ENCODE measurements around the gene DBN1. TPM values are rescaled to one million over a fixed set of nuclear protein-coding genes. Genes with fewer than 3 reads are reported as not detected.

The DBN1 gene
- total and polyA plus RNA-seq, 9 of the 15 experiments (the other 6 are each of a cell fraction or from before 2014, with no cell fraction given), result 0.25 to 87.2 (median 27.9) TPM

DNA sequence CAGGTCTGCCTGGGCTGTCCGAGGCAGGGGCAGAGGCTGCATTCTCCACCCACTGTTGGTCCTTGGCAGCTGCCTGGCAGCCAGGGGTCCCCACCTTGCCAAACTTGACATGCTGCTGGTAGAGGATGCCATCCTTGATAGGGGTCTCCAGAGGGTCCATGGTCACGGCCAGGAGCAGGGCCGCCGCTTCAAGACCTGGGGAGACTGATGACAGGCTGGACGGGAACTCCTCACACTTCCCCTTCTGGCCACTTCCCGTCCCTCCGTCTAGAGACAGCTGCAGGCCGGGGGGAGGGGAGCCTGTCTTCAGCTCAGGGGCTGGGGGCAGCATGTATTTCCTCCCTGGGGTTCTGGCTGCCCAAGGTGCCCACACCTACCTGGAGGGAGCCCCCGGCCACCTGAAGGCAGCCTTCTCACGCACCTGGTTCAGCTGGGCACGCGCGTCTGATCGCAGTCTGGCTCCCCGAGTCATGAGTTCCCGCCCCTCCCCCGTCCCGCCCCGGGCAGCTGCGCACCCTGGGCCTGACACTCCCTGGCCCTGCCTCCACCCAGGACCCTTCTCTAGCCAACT, 36.0 kb upstream of the DBN1 start, which contains the start of gene DOK3 (continued):
- TF ChIP-seq, protein P1, sequence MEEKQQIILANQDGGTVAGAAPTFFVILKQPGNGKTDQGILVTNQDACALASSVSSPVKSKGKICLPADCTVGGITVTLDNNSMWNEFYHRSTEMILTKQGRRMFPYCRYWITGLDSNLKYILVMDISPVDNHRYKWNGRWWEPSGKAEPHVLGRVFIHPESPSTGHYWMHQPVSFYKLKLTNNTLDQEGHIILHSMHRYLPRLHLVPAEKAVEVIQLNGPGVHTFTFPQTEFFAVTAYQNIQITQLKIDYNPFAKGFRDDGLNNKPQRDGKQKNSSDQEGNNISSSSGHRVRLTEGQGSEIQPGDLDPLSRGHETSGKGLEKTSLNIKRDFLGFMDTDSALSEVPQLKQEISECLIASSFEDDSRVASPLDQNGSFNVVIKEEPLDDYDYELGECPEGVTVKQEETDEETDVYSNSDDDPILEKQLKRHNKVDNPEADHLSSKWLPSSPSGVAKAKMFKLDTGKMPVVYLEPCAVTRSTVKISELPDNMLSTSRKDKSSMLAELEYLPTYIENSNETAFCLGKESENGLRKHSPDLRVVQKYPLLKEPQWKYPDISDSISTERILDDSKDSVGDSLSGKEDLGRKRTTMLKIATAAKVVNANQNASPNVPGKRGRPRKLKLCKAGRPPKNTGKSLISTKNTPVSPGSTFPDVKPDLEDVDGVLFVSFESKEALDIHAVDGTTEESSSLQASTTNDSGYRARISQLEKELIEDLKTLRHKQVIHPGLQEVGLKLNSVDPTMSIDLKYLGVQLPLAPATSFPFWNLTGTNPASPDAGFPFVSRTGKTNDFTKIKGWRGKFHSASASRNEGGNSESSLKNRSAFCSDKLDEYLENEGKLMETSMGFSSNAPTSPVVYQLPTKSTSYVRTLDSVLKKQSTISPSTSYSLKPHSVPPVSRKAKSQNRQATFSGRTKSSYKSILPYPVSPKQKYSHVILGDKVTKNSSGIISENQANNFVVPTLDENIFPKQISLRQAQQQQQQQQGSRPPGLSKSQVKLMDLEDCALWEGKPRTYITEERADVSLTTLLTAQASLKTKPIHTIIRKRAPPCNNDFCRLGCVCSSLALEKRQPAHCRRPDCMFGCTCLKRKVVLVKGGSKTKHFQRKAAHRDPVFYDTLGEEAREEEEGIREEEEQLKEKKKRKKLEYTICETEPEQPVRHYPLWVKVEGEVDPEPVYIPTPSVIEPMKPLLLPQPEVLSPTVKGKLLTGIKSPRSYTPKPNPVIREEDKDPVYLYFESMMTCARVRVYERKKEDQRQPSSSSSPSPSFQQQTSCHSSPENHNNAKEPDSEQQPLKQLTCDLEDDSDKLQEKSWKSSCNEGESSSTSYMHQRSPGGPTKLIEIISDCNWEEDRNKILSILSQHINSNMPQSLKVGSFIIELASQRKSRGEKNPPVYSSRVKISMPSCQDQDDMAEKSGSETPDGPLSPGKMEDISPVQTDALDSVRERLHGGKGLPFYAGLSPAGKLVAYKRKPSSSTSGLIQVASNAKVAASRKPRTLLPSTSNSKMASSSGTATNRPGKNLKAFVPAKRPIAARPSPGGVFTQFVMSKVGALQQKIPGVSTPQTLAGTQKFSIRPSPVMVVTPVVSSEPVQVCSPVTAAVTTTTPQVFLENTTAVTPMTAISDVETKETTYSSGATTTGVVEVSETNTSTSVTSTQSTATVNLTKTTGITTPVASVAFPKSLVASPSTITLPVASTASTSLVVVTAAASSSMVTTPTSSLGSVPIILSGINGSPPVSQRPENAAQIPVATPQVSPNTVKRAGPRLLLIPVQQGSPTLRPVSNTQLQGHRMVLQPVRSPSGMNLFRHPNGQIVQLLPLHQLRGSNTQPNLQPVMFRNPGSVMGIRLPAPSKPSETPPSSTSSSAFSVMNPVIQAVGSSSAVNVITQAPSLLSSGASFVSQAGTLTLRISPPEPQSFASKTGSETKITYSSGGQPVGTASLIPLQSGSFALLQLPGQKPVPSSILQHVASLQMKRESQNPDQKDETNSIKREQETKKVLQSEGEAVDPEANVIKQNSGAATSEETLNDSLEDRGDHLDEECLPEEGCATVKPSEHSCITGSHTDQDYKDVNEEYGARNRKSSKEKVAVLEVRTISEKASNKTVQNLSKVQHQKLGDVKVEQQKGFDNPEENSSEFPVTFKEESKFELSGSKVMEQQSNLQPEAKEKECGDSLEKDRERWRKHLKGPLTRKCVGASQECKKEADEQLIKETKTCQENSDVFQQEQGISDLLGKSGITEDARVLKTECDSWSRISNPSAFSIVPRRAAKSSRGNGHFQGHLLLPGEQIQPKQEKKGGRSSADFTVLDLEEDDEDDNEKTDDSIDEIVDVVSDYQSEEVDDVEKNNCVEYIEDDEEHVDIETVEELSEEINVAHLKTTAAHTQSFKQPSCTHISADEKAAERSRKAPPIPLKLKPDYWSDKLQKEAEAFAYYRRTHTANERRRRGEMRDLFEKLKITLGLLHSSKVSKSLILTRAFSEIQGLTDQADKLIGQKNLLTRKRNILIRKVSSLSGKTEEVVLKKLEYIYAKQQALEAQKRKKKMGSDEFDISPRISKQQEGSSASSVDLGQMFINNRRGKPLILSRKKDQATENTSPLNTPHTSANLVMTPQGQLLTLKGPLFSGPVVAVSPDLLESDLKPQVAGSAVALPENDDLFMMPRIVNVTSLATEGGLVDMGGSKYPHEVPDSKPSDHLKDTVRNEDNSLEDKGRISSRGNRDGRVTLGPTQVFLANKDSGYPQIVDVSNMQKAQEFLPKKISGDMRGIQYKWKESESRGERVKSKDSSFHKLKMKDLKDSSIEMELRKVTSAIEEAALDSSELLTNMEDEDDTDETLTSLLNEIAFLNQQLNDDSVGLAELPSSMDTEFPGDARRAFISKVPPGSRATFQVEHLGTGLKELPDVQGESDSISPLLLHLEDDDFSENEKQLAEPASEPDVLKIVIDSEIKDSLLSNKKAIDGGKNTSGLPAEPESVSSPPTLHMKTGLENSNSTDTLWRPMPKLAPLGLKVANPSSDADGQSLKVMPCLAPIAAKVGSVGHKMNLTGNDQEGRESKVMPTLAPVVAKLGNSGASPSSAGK (IDR thresholded peaks at IDR 0.05), result peak; percentile 52; the same call in 1 of the 2 replicates
- TF ChIP-seq TBL1XR1 (IDR thresholded peaks at IDR 0.05; ENCODE audit: low read length in 2 of 2) (no peak), POLR2H (tag; IDR thresholded peaks at IDR 0.05; ENCODE audit: low read depth) (no peak), NKRF (IDR thresholded peaks at IDR 0.05; ENCODE audit: borderline replicate concordance) (no peak), ZBTB8A (IDR thresholded peaks at IDR 0.05; ENCODE audit: partially characterized antibody) (no peak), POU5F1 (IDR thresholded peaks at IDR 0.05; ENCODE audit: borderline replicate concordance, low read depth, low read length, partially characterized antibody) (no peak), ELF1 (tag; IDR thresholded peaks at IDR 0.05) (peak; percentile 37; the same call in 1 of the 2 replicates), GABPA (tag; conservative IDR thresholded peaks at IDR 0.05; ENCODE audit: low read depth) (peak; percentile 40; the same call in 1 of the 2 replicates), POLR2G (IDR thresholded peaks at IDR 0.05; ENCODE audit: low read depth, low read length) (peak; percentile 67), E2F5 (CRISPR knock-in tag; IDR thresholded peaks at IDR 0.05) (no peak)
- TF ChIP-seq, protein P2, sequence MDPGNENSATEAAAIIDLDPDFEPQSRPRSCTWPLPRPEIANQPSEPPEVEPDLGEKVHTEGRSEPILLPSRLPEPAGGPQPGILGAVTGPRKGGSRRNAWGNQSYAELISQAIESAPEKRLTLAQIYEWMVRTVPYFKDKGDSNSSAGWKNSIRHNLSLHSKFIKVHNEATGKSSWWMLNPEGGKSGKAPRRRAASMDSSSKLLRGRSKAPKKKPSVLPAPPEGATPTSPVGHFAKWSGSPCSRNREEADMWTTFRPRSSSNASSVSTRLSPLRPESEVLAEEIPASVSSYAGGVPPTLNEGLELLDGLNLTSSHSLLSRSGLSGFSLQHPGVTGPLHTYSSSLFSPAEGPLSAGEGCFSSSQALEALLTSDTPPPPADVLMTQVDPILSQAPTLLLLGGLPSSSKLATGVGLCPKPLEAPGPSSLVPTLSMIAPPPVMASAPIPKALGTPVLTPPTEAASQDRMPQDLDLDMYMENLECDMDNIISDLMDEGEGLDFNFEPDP (CRISPR knock-in tag; IDR thresholded peaks at IDR 0.05), result no peak

All from K562 (cell line).